Left ventricle myocardium inferior (tissue), 1 donor: Measurements from ENCODE around the gene FTCDNL1. TPM values are rescaled to one million over a fixed set of nuclear protein-coding genes. Genes with fewer than 3 reads are reported as not detected.

ENCODE experiments used
- DNase-seq: peaks from one replicate; pipeline ENCODE4 v3.0.0-alpha.2; 2020
- H3K27ac ChIP-seq: fragments of 200-600 bp; replicated peaks from 2 replicates; pipeline ENCODE4 v1.8.0; 2021
- H3K27me3 ChIP-seq: fragments of 200-600 bp; 2 replicates; pipeline ENCODE4 v1.8.0; 2021; ENCODE audit warnings: low read depth
- H3K36me3 ChIP-seq: fragments of 200-600 bp; 2 replicates; pipeline ENCODE4 v1.8.0; 2021
- H3K4me1 ChIP-seq: fragments of 200-600 bp; 2 replicates; pipeline ENCODE4 v1.8.0; 2021
- H3K4me3 ChIP-seq: fragments of 200-600 bp; 2 replicates; pipeline ENCODE4 v1.8.0; 2021; ENCODE audit warnings: mild to moderate bottlenecking, moderate library complexity
- H3K9me3 ChIP-seq: fragments of 200-600 bp; replicated peaks from 2 replicates; pipeline ENCODE4 v1.8.0; 2021
- intact Hi-C: fragments of 100-400 bp; cut with micrococcal nuclease; formaldehyde crosslinking; loops from one replicate; pipeline ENCODE4 v1.11.0; 2022
- total RNA-seq: library from RNA; stranded (reverse); fragmentation: NEBNext Ultra II Directional; extraction: Animal tissue kit (Norgen Biotek cat#: 25700); gene quantifications from one replicate; pipeline ENCODE4 v1.2.1, GENCODE V29; 2021
- TF ChIP-seq, protein P1 (sequence below): fragments of 200-600 bp; IDR thresholded peaks from 2 replicates; pipeline ENCODE4 v1.8.0; 2021; ENCODE audit warnings: antibody characterized with exemption, mild to moderate bottlenecking, borderline replicate concordance
- donor health status: DM: no; HTN: yes; CAD: no; lungs with severe emphysema.

Gene FTCDNL1
- total RNA-seq, 1 donor from 2014 or later = 2.7 TPM

DNA sequence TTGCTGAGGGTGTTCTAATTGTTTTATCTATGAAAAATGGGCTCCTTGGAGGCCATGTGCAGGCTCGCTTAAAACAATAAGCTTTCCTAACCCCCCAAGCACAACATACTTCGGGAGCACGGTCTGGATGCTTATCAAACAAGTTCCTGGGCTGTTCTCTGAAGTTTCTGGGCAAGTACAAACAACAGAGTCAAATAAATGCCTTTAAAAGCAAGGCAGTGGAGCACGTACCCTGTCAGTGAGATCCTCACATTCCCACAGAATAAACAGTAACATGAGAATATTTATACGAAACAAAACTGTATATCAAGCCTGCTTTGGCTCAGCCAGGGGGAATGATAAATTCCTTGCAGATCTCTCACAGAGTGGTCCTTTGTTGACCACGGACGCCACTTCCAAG, 44.8 kb downstream of the FTCDNL1 start:
- TF ChIP-seq, protein P1, sequence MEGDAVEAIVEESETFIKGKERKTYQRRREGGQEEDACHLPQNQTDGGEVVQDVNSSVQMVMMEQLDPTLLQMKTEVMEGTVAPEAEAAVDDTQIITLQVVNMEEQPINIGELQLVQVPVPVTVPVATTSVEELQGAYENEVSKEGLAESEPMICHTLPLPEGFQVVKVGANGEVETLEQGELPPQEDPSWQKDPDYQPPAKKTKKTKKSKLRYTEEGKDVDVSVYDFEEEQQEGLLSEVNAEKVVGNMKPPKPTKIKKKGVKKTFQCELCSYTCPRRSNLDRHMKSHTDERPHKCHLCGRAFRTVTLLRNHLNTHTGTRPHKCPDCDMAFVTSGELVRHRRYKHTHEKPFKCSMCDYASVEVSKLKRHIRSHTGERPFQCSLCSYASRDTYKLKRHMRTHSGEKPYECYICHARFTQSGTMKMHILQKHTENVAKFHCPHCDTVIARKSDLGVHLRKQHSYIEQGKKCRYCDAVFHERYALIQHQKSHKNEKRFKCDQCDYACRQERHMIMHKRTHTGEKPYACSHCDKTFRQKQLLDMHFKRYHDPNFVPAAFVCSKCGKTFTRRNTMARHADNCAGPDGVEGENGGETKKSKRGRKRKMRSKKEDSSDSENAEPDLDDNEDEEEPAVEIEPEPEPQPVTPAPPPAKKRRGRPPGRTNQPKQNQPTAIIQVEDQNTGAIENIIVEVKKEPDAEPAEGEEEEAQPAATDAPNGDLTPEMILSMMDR = no peak
- intact Hi-C loops = no loop called here
- no peak for DNase-seq
- no peaks in the 10 kb centered on the region for H3K27me3 ChIP-seq
- H3K27ac ChIP-seq = no peak overlapping the region
- no peaks in the 10 kb centered on the region for H3K4me1 ChIP-seq
- no peaks in the 10 kb centered on the region for H3K36me3 ChIP-seq
- H3K9me3 ChIP-seq = no peaks in the 10 kb centered on the region
- no peak overlapping the region for H3K4me3 ChIP-seq

DNA sequence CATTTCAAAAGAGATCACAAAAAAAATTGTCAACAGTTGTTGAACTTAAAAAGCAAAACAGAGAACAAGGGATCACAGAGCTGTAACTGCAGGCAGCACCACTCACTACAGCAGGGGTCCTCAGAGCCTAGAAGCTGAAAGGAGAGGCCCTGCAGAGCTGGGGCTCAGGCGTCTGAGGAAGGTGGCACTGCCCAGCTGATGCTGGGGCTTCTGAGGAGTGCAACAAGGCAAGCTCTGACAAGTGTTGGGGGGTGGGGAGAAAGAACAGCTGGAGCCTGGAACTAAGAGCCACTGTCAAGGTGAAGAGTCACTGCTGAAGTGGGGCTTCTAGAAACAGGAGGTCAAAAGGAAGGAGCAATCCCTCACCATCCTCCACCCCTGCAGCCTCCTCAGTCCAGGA, 46.2 kb downstream of the FTCDNL1 start:
- no peak overlapping the region for H3K4me3 ChIP-seq
- TF ChIP-seq, protein P1 = no peak

DNA sequence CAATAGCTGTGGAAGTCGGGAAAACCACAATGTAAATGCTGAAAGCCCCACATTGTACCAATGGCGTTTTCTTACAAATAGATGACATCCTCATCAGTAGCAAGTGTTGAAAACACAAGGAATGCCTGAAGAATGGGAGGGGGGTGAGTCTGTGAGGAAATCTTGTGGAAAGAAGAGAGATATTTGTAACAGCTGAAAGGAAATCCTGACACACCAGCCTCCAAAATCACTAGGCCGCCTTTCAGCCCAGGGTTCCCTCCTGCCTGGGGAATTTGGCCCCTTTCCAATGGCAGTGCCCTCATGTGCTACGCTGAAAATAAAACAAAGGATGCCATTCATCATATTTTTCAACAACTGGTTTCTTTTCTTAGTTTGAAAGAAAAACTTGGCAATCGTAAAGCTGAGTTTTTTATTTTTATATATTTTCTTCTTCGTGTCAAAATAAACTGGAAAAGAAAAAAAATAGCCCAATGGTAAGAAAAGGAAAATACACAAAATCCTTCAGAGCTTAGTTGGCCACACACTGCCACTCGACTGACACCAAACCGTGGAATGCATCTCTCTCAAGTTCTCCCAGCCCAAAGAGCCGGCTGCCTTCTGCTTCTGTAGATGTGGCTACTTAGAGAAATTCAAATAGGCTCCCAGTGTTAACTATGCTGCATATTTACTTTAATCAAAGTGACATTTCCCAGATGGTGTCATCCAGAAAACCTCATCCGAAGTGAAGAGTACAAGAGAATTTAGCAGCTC, 52.0 kb downstream of the FTCDNL1 start:
- TF ChIP-seq, protein P1 = no peak
- DNase-seq = peak; percentile 27
- Histone ChIP-seq H3K4me1 (peaks cover 11% of the 10 kb centered on the region), H3K9me3 (no peaks in the 10 kb centered on the region), H3K36me3 (no peaks in the 10 kb centered on the region), H3K27ac (no peak overlapping the region), H3K4me3 (no peak overlapping the region), H3K27me3 (no peaks in the 10 kb centered on the region)
- intact Hi-C loops = no loop called here

More for the DNA sequence above, 46.2 kb downstream of the FTCDNL1 start:
- Histone ChIP-seq H3K9me3 (no peaks in the 10 kb centered on the region), H3K27me3 (no peaks in the 10 kb centered on the region), H3K36me3 (no peaks in the 10 kb centered on the region), H3K27ac (no peak overlapping the region), H3K4me1 (no peaks in the 10 kb centered on the region)
- intact Hi-C loops = no loop called here
- no peak for DNase-seq

DNA sequence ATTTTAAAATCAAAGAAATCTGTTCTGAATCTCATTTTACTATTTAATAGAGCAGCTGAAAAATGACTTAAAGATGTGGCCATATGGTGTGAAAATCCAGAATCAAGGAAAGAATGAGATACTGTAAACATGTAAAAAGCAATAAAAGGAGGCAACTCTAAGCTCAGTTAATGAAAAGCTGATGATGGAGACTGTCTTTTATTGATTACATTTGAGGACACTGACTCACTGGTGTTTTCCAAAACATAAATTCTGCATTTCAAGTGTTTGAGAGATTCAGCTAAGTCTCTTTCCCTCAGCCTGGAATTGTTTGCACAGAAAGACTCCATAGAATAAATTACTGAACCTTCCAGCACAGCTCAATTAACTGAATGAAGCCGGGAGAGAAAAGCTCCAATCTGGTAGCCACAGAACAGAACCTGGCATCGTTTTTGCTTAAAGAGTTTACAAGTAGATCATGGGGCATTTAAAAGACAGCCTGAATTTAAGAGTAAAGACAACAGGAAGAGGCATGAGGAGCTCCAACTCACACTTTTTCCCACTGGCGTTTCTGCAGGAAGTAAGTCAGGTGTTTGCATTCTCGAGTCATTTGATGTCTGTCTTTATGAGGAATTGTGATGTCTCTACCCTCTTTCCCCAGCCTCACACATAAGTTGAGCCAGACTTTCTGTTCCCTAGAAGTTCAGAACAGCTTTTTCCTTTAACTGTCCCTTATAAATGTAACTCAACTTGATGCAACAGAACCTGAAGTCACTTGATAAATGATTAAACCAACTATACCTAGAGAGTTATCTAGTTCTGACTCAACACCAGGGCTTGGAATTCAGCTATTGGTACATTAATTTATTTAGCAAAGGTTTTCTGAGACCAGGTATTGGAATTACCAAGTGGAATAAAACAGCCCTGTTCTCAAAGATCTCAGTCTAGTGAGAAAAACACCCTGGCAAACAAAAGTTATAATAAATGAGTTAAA, 53.3 kb downstream of the FTCDNL1 start:
- DNase-seq = no peak
- Histone ChIP-seq H3K4me1 (peaks cover 11% of the 10 kb centered on the region), H3K36me3 (no peaks in the 10 kb centered on the region), H3K4me3 (no peak overlapping the region), H3K27me3 (no peaks in the 10 kb centered on the region), H3K27ac (no peak overlapping the region), H3K9me3 (no peaks in the 10 kb centered on the region)
- TF ChIP-seq, protein P1 = no peak
- intact Hi-C loops = no loop called here

DNA sequence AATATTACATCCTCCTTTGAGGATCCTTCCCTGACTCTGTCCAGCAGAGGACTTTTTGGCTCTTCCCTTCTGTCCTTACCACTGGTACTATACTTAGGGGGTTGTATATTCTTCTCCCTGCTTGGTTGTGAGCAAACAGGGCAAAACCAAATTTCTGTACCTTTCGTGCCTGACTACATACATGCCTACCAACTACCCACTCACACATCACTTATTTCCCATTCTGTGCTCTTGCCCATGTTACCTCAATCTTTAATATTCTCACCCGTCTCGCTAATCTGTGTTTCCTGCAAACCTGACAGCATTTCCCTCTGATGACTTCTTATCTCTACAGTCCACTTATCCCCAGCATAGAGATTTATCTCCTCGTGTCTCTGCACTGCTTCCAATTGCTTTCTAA, 58.6 kb downstream of the FTCDNL1 start:
- TF ChIP-seq, protein P1 = no peak
- H3K27me3 ChIP-seq = no peaks in the 10 kb centered on the region
- no peaks in the 10 kb centered on the region for H3K4me1 ChIP-seq
- intact Hi-C loops = no loop called here
- no peaks in the 10 kb centered on the region for H3K36me3 ChIP-seq
- no peak overlapping the region for H3K4me3 ChIP-seq
- no peak overlapping the region for H3K27ac ChIP-seq
- no peaks in the 10 kb centered on the region for H3K9me3 ChIP-seq
- DNase-seq = no peak
